Measurements from ENCODE around the gene SCGN. TPM values are rescaled to one million over a fixed set of nuclear protein-coding genes. Genes with fewer than 3 reads are reported as not detected.

The SCGN gene, protein sequence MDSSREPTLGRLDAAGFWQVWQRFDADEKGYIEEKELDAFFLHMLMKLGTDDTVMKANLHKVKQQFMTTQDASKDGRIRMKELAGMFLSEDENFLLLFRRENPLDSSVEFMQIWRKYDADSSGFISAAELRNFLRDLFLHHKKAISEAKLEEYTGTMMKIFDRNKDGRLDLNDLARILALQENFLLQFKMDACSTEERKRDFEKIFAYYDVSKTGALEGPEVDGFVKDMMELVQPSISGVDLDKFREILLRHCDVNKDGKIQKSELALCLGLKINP
- 10 to 100 TPM in 2 of 4 donors, 1 to 10 TPM in 2; 6.3 to 29.3 (median 12.9) TPM for polyA plus RNA-seq
- long read RNA-seq, donor 1, transcript SCGN-202 (11 exons, 1,447 nt) = major isoform, 17 of 55 reads
- long read RNA-seq, donor 1, partial matches to known transcripts = 38 of 55 reads
- long read RNA-seq, donor 1, other reads (novel, unspliced or antisense) = 0 of 55 reads
- long read RNA-seq, donor 2, partial matches to known transcripts = 0 of 1 reads
- long read RNA-seq, donor 2, other reads (novel, unspliced or antisense) = 0 of 1 reads
- long read RNA-seq, donor 3, transcript SCGN-202 (11 exons, 1,447 nt) = major isoform, 10 of 36 reads
- long read RNA-seq, donor 3, partial matches to known transcripts = 26 of 36 reads
- long read RNA-seq, donor 3, other reads (novel, unspliced or antisense) = 0 of 36 reads
- long read RNA-seq, donor 4, partial matches to known transcripts = 0 of 1 reads
- long read RNA-seq, donor 4, other reads (novel, unspliced or antisense) = 0 of 1 reads
- long read RNA-seq, donor 5, partial matches to known transcripts = 0 of 1 reads
- long read RNA-seq, donor 5, other reads (novel, unspliced or antisense) = 0 of 1 reads
- long read RNA-seq, donor 6, transcript SCGN-202 (11 exons, 1,447 nt) = major isoform, 8 of 9 reads
- long read RNA-seq, donor 6, partial matches to known transcripts = 0 of 9 reads
- long read RNA-seq, donor 6, other reads (novel, unspliced or antisense) = 0 of 9 reads
- long read RNA-seq, donor 7 = 0 reads
- long read RNA-seq, donor 8 = 0 reads
- long read RNA-seq, donor 9, partial matches to known transcripts = 0 of 3 reads
- long read RNA-seq, donor 9, other reads (novel, unspliced or antisense) = 0 of 3 reads
- long read RNA-seq, donor 10, transcript SCGN-202 (11 exons, 1,447 nt) = major isoform, 37 of 43 reads
- long read RNA-seq, donor 10, partial matches to known transcripts = 5 of 43 reads
- long read RNA-seq, donor 10, other reads (novel, unspliced or antisense) = 0 of 43 reads

DNA sequence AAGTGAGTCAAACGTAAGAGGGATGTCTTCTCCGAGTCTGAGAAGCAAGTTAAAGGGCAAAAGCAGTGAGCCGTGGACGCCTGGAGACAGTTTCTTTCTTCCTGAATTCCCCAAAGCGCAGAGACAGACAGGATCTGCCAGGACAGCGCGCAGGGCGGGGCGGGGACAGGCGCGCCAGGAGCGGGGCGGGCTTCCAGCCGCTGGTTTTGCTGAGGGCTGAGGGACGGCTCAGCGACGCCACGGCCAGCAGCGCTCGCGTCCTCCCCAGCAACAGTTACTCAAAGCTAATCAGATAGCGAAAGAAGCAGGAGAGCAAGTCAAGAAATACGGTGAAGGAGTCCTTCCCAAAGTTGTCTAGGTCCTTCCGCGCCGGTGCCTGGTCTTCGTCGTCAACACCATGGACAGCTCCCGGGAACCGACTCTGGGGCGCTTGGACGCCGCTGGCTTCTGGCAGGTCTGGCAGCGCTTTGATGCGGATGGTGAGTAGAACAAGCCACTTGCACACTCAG lies at the start of gene SCGN:
SCGN (plus strand) TSS at position 209 of the 509 bp plus-strand sequence; CDS start at position 398, 189 bp downstream.
- H3K4me3 ChIP-seq (ENCODE audit: low read depth in 1 of 3, low read length in 3 of 3) = peak within 1 kb of the TSS in 1 of 3 donors; percentile 8
- H3K27ac ChIP-seq (ENCODE audit: low read depth in 1 of 3, low read length in 2 of 3) = peak within 1 kb of the TSS in 1 of 3 donors; percentile 10
- no peaks in the 10 kb centered on the region for H3K4me1 ChIP-seq (ENCODE audit: control insufficient read depth in 3 of 3, insufficient read depth in 2 of 3, low read depth in 1 of 3, low read length in 2 of 3)
- DNase-seq (peak; percentile 44 to 87), FAIRE-seq (no peak)
- no peaks in the 10 kb centered on the region for H3K36me3 ChIP-seq (ENCODE audit: control insufficient read depth in 3 of 3, insufficient read depth in 2 of 3, low read depth in 1 of 3, low read length in 3 of 3)
- no peaks in the 10 kb centered on the region for H3K9me3 ChIP-seq (ENCODE audit: control insufficient read depth in 2 of 2, insufficient read depth in 1 of 2, low read depth in 1 of 2, low read length in 1 of 2)
- WGBS, 3 donors = 3 to 11% (median 6%) methylated on average over 32 to 35 of the region's 35 CpGs
- peaks cover 0 to 4% (median 0%) of the 10 kb centered on the region in 3 donors for H3K27me3 ChIP-seq (ENCODE audit: control insufficient read depth in 3 of 3, insufficient read depth in 3 of 3, low read length in 3 of 3)

GRCh38 chr6:25602674-25602982 lies 49.4 kb upstream of the SCGN start:
- FAIRE-seq (no peak), DNase-seq (no peak)
- no peak overlapping the region for H3K4me3 ChIP-seq (ENCODE audit: low read depth in 1 of 3, low read length in 3 of 3)
- H3K4me1 ChIP-seq (ENCODE audit: control insufficient read depth in 3 of 3, insufficient read depth in 2 of 3, low read depth in 1 of 3, low read length in 2 of 3) = peaks cover 0 to 10% (median 0%) of the 10 kb centered on the region in 3 donors
- H3K27me3 ChIP-seq (ENCODE audit: control insufficient read depth in 3 of 3, insufficient read depth in 3 of 3, low read length in 3 of 3) = no peaks in the 10 kb centered on the region
- no peaks in the 10 kb centered on the region for H3K9me3 ChIP-seq (ENCODE audit: control insufficient read depth in 2 of 2, insufficient read depth in 1 of 2, low read depth in 1 of 2, low read length in 1 of 2)
- WGBS, 3 donors = 95 to 100% (median 97%) methylated on average over 1 of the region's 1 CpG
- H3K27ac ChIP-seq (ENCODE audit: low read depth in 1 of 3, low read length in 2 of 3) = no peak overlapping the region
- H3K36me3 ChIP-seq (ENCODE audit: control insufficient read depth in 3 of 3, insufficient read depth in 2 of 3, low read depth in 1 of 3, low read length in 3 of 3) = peaks cover 0 to 24% (median 3%) of the 10 kb centered on the region in 3 donors

- DNase-seq = no peak
- WGBS, 3 donors = 87 to 100% (median 96%) methylated on average over 1 of the region's 1 CpG
- no peak overlapping the region for H3K4me3 ChIP-seq (ENCODE audit: low read depth in 1 of 3, low read length in 3 of 3)
Observed at GRCh38 chr6:25603251-25603650, 48.8 kb upstream of the SCGN start.

GRCh38 chr6:25606151-25606550 lies 45.9 kb upstream of the SCGN start:
- Histone ChIP-seq H3K36me3 (ENCODE audit: control insufficient read depth in 3 of 3, insufficient read depth in 2 of 3, low read depth in 1 of 3, low read length in 3 of 3) (peaks cover 0 to 21% (median 2%) of the 10 kb centered on the region in 3 donors), H3K27me3 (ENCODE audit: control insufficient read depth in 3 of 3, insufficient read depth in 3 of 3, low read length in 3 of 3) (no peaks in the 10 kb centered on the region), H3K4me1 (ENCODE audit: control insufficient read depth in 3 of 3, insufficient read depth in 2 of 3, low read depth in 1 of 3, low read length in 2 of 3) (peaks cover 0 to 7% (median 0%) of the 10 kb centered on the region in 3 donors), H3K27ac (ENCODE audit: low read depth in 1 of 3, low read length in 2 of 3) (no peak overlapping the region), H3K9me3 (ENCODE audit: control insufficient read depth in 2 of 2, insufficient read depth in 1 of 2, low read depth in 1 of 2, low read length in 1 of 2) (no peaks in the 10 kb centered on the region), H3K4me3 (ENCODE audit: low read depth in 1 of 3, low read length in 3 of 3) (no peak overlapping the region)
- DNase-seq (no peak), FAIRE-seq (no peak)
- 89 to 94% (median 92%) methylated on average over 11 of the region's 11 CpGs for WGBS, 3 donors

More at GRCh38 chr6:25603251-25603650, 48.8 kb upstream of the SCGN start:
- Histone ChIP-seq H3K27ac (ENCODE audit: low read depth in 1 of 3, low read length in 2 of 3) (no peak overlapping the region), H3K27me3 (ENCODE audit: control insufficient read depth in 3 of 3, insufficient read depth in 3 of 3, low read length in 3 of 3) (no peaks in the 10 kb centered on the region), H3K4me1 (ENCODE audit: control insufficient read depth in 3 of 3, insufficient read depth in 2 of 3, low read depth in 1 of 3, low read length in 2 of 3) (peaks cover 0 to 10% (median 0%) of the 10 kb centered on the region in 3 donors), H3K36me3 (ENCODE audit: control insufficient read depth in 3 of 3, insufficient read depth in 2 of 3, low read depth in 1 of 3, low read length in 3 of 3) (peaks cover 0 to 24% (median 3%) of the 10 kb centered on the region in 3 donors), H3K9me3 (ENCODE audit: control insufficient read depth in 2 of 2, insufficient read depth in 1 of 2, low read depth in 1 of 2, low read length in 1 of 2) (no peaks in the 10 kb centered on the region)
- no peak for FAIRE-seq

DNA sequence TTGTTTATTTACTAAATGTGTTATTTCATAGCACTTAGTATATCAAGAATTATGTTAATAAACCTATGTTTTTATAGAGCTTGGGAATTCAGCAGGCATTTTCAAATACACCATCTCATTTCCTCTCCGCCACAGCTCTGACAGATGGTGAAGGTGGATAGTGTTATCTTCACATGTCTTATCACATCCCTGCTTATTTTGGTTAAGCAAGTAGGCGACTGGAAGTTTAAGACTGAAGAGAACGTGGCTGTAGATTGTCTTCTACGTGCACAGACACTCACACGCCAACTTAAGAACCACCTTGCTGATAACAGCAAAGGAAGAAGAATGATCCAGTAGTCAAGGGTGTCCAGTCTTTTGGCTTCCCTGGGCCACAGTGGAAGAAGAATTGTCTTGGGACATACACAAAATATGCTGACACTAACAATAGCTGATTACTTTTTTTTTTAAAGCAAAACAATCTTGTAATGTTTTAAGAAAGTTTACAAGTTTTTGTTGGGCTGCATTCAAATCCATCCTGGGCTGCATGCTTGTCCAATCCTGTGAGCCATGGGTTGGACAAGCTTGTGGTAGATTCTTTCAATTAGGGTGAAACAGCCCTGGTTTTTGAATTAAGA lies 43.3 kb upstream of the SCGN start:
- WGBS, 3 donors = 79 to 89% (median 86%) methylated on average over 5 of the region's 5 CpGs
- Histone ChIP-seq H3K27me3 (ENCODE audit: control insufficient read depth in 3 of 3, insufficient read depth in 3 of 3, low read length in 3 of 3) (no peaks in the 10 kb centered on the region), H3K4me1 (ENCODE audit: control insufficient read depth in 3 of 3, insufficient read depth in 2 of 3, low read depth in 1 of 3, low read length in 2 of 3) (no peaks in the 10 kb centered on the region), H3K27ac (ENCODE audit: low read depth in 1 of 3, low read length in 2 of 3) (no peak overlapping the region), H3K4me3 (ENCODE audit: low read depth in 1 of 3, low read length in 3 of 3) (no peak overlapping the region), H3K9me3 (ENCODE audit: control insufficient read depth in 2 of 2, insufficient read depth in 1 of 2, low read depth in 1 of 2, low read length in 1 of 2) (no peaks in the 10 kb centered on the region), H3K36me3 (ENCODE audit: control insufficient read depth in 3 of 3, insufficient read depth in 2 of 3, low read depth in 1 of 3, low read length in 3 of 3) (peaks cover 2 to 21% (median 3%) of the 10 kb centered on the region in 3 donors)
- DNase-seq (no peak), FAIRE-seq (no peak)

DNA sequence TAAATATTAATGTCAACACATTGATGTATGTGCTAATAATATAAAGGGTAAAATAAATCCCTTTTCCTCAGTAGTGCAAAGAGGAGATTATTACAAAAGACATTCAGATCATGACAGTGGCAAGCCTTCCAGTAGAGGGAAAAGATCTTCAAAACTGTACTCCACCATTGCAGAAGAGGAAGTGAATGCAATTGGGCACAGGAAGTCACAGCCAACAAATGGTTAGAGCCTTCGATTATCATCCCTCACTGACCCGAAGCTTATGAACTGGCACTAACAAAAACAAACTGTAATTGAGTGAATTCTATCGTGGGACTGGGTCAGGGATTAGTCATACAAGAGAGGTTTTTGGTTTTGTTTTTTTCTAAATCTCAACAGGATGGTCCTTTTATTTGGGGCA lies 39.3 kb upstream of the SCGN start:
- WGBS, 3 donors = 57 to 81% (median 61%) methylated on average over 3 of the region's 3 CpGs
- H3K36me3 ChIP-seq (ENCODE audit: control insufficient read depth in 3 of 3, insufficient read depth in 2 of 3, low read depth in 1 of 3, low read length in 3 of 3) = peaks cover 2 to 8% (median 4%) of the 10 kb centered on the region in 3 donors
- H3K27ac ChIP-seq (ENCODE audit: low read depth in 1 of 3, low read length in 2 of 3) = no peak overlapping the region
- no peak overlapping the region for H3K4me3 ChIP-seq (ENCODE audit: low read depth in 1 of 3, low read length in 3 of 3)
- DNase-seq (no peak), FAIRE-seq (no peak)
- no peaks in the 10 kb centered on the region for H3K27me3 ChIP-seq (ENCODE audit: control insufficient read depth in 3 of 3, insufficient read depth in 3 of 3, low read length in 3 of 3)
- no peaks in the 10 kb centered on the region for H3K4me1 ChIP-seq (ENCODE audit: control insufficient read depth in 3 of 3, insufficient read depth in 2 of 3, low read depth in 1 of 3, low read length in 2 of 3)
- H3K9me3 ChIP-seq (ENCODE audit: control insufficient read depth in 2 of 2, insufficient read depth in 1 of 2, low read depth in 1 of 2, low read length in 1 of 2) = no peaks in the 10 kb centered on the region

- H3K27ac ChIP-seq (ENCODE audit: low read depth in 1 of 3, low read length in 2 of 3) = no peak overlapping the region
- FAIRE-seq (no peak), DNase-seq (no peak)
- H3K36me3 ChIP-seq (ENCODE audit: control insufficient read depth in 3 of 3, insufficient read depth in 2 of 3, low read depth in 1 of 3, low read length in 3 of 3) = peaks cover 2 to 8% (median 4%) of the 10 kb centered on the region in 3 donors
- no peaks in the 10 kb centered on the region for H3K9me3 ChIP-seq (ENCODE audit: control insufficient read depth in 2 of 2, insufficient read depth in 1 of 2, low read depth in 1 of 2, low read length in 1 of 2)
- H3K4me3 ChIP-seq (ENCODE audit: low read depth in 1 of 3, low read length in 3 of 3) = no peak overlapping the region
- no peaks in the 10 kb centered on the region for H3K4me1 ChIP-seq (ENCODE audit: control insufficient read depth in 3 of 3, insufficient read depth in 2 of 3, low read depth in 1 of 3, low read length in 2 of 3)
- 70 to 80% (median 76%) methylated on average over 1 of the region's 1 CpG for WGBS, 3 donors
- no peaks in the 10 kb centered on the region for H3K27me3 ChIP-seq (ENCODE audit: control insufficient read depth in 3 of 3, insufficient read depth in 3 of 3, low read length in 3 of 3)
Observed at GRCh38 chr6:25613415-25613814, 38.6 kb upstream of the SCGN start.

All from small intestine (tissue), 16 donors.